GM06990 (cell line): ENCODE data around the gene DAO.

Source experiments
- DNase-seq: peaks from one replicate; pipeline ENCODE4 v3.0.0-alpha.2; 2011; ENCODE audit not compliant: insufficient read length; ENCODE audit errors: extremely low read depth
- H3K27me3 ChIP-seq: replicated peaks from 2 replicates; pipeline ENCODE4 v1.6.0; 2011; ENCODE audit warnings: low read length; ENCODE audit not compliant: control insufficient read depth, insufficient read depth
- H3K36me3 ChIP-seq: 2 replicates; pipeline ENCODE4 v1.5.1; 2011; ENCODE audit warnings: low read length; ENCODE audit not compliant: control insufficient read depth, insufficient read depth
- H3K4me3 ChIP-seq: replicated peaks from 2 replicates; pipeline ENCODE4 v1.5.1; 2011; ENCODE audit warnings: low read depth, mild to moderate bottlenecking, control low read depth, low read length
- CTCF ChIP-seq: IDR thresholded peaks from 2 replicates; pipeline ENCODE4 v1.5.1; 2011; ENCODE audit warnings: low read length, control low read depth, mild to moderate bottlenecking, inconsistent platforms; ENCODE audit not compliant: insufficient read depth, poor library complexity, severe bottlenecking

DAO gene

DNA sequence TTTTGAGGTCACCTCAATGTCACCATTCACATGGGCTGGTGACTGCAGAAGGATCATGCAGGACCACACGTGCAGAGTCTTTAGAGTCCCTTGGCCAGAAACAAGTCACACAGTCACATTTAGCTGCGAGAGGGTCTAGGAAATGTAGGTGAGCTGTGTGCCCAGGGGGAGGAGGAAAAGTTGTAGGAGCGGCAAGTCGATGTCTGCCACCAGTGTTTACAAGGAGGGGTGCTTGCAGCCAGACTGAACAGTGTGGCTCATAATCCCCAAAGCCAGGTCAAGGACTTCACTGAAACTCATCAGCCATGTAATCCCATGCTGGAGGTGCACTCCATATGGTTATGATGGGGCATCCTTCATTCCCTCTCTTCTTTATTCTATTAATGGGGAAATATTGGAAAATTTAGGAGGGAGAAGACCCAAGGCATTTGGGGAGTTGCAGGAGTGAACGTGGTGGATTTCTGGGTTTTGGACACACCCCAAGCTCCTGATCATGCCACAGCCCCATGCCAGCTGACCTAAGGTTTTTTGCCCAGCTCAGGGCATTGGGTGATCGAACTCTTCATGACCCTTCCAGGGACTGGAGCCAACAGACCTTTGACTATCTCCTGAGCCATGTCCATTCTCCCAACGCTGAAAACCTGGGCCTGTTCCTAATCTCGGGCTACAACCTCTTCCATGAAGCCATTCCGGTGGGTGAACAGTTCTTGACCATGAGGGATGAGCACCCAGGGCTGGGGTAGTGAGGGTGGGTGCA is 7.2 kb downstream of the DAO start:
- Histone ChIP-seq H3K27me3 (no peaks in the 10 kb centered on the region), H3K36me3 (no peaks in the 10 kb centered on the region), H3K4me3 (no peak overlapping the region)
- DNase-seq: no peak
- TF ChIP-seq CTCF: no peak

DNA sequence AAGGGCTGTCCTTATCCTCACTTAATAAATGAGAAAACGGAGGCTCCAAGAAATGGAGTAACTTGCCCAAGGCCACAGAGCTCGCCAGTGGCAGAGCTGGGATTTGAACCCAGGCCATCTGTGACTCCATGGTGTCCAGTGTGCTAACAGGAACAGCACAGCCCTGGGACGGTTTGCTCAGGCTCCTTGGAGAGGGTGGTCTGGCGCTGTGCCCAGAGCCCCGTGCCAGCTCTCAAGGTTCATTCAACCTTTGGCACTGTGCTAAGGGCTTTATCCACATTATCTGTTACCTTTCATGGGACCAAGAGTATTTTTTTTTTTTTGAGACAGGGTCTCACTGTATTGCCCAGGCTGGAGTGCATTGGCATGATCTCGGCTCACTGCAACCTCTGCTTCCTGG is 8.1 kb downstream of the DAO start:
- TF ChIP-seq CTCF: no peak
- H3K27me3 ChIP-seq: 0 out of 2 replicates have a peak, but pooled peaks cover 2% of the 10 kb centered on the region
- H3K36me3 ChIP-seq: no peaks in the 10 kb centered on the region
- no peak overlapping the region for H3K4me3 ChIP-seq
- no peak for DNase-seq

GRCh38 chr12:108890208-108890607 is 10.3 kb downstream of the DAO start:
- no peak for DNase-seq

DNA sequence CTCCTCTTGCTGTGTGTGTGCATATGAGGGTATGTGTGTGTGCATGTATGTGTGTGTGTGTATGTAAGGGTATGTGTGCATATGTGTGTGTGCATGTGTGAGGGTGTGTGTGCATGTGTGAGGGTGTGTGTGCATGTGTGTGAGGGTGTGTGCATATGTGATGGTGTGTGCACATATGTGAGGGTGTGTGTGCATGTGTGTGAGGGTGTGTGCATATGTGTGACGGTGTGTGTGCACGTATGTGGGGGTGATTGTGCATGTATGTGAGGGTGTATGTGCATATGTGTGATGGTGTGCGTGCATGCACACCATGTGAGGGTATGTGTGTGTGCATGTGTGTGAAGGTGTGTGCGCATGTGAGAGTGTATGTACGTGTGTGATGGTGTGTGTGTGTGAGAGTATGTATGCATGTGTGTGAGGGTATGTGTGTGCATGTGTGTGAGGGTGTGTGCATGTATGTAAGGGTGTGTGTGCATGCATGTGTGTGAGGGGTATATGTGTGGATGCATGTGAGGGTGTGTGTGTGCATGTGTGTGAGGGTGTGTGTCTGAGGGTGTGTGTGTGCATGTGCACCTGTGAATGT is 15.4 kb downstream of the DAO start:
- no peak for DNase-seq
- Histone ChIP-seq H3K36me3 (no peaks in the 10 kb centered on the region), H3K4me3 (no peak overlapping the region), H3K27me3 (peaks cover 2% of the 10 kb centered on the region; the same call in 1 of the 2 replicates)
- no peak for TF ChIP-seq CTCF

More at GRCh38 chr12:108890208-108890607, 10.3 kb downstream of the DAO start:
- Histone ChIP-seq H3K27me3 (0 out of 2 replicates have a peak, but pooled peaks cover 2% of the 10 kb centered on the region), H3K4me3 (no peak overlapping the region), H3K36me3 (no peaks in the 10 kb centered on the region)
- no peak for TF ChIP-seq CTCF

GRCh38 chr12:108896336-108896735 is 16.4 kb downstream of the DAO start:
- TF ChIP-seq CTCF: no peak
- Histone ChIP-seq H3K4me3 (no peak overlapping the region), H3K36me3 (no peaks in the 10 kb centered on the region), H3K27me3 (peaks cover 2% of the 10 kb centered on the region; the same call in 1 of the 2 replicates)
- no peak for DNase-seq
